SK-N-SH (cell line): ENCODE results near the gene LDLR.
"Not testable (repeated sequence)": the region's sequence is repeated elsewhere in the genome, so short reads cannot be mapped to it uniquely, and the experiment has no call there.

Experiments used
- CTCF ChIP-seq: fragments of 200-600 bp; sonication (generic); IDR thresholded peaks from 2 replicates; pipeline ENCODE4 v1.6.1; 2017; ENCODE audit warnings: antibody characterized with exemption, mild to moderate bottlenecking, moderate library complexity
- GABPA ChIP-seq: IDR thresholded peaks from 2 replicates; pipeline ENCODE4 v1.4.0; 2012; ENCODE audit warnings: low read depth, mild to moderate bottlenecking
- JUND ChIP-seq: IDR thresholded peaks from 2 replicates; pipeline ENCODE4 v1.4.0; 2012
- MXI1 ChIP-seq: IDR thresholded peaks from 2 replicates; pipeline ENCODE4 v1.6.1; 2012; ENCODE audit warnings: mild to moderate bottlenecking, low read depth, low read length, improper control_type of control experiment
- PBX3 ChIP-seq: IDR thresholded peaks from 2 replicates; pipeline ENCODE4; 2012

- not testable (repeated sequence) for TF ChIP-seq MXI1, CTCF, JUND, GABPA, PBX3
Observed at GRCh38 chr19:11180975-11181374, 91.7 kb downstream of the LDLR start.
